ENCODE results near the gene DGCR2.

- no peak for TF ChIP-seq POLR2A (IDR thresholded peaks at IDR 0.05)
- TF ChIP-seq, protein P1, sequence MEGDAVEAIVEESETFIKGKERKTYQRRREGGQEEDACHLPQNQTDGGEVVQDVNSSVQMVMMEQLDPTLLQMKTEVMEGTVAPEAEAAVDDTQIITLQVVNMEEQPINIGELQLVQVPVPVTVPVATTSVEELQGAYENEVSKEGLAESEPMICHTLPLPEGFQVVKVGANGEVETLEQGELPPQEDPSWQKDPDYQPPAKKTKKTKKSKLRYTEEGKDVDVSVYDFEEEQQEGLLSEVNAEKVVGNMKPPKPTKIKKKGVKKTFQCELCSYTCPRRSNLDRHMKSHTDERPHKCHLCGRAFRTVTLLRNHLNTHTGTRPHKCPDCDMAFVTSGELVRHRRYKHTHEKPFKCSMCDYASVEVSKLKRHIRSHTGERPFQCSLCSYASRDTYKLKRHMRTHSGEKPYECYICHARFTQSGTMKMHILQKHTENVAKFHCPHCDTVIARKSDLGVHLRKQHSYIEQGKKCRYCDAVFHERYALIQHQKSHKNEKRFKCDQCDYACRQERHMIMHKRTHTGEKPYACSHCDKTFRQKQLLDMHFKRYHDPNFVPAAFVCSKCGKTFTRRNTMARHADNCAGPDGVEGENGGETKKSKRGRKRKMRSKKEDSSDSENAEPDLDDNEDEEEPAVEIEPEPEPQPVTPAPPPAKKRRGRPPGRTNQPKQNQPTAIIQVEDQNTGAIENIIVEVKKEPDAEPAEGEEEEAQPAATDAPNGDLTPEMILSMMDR (IDR thresholded peaks at IDR 0.05) = no peak
Observed at GRCh38 chr22:19051381-19052072, 70.7 kb downstream of the DGCR2 start.

Data from esophagus squamous epithelium (tissue), 4 donors.